Stomach smooth muscle (tissue), 2 donors: Measurements from ENCODE around the gene DENND5A.
A peak's percentile ranks its signal among the peaks of the same experiment; 100 is the strongest.
"Not testable (repeated sequence)": the region's sequence is repeated elsewhere in the genome, so short reads cannot be mapped to it uniquely, and the experiment has no call there.

Source experiments
- H3K27ac ChIP-seq: one replicate; pipeline ENCODE4 v1.7.0; 2013; ENCODE audit warnings: mild to moderate bottlenecking, low read length, inconsistent platforms
- H3K27me3 ChIP-seq, 2 donors: one replicate each; pipeline ENCODE4 v1.7.0; 2013; ENCODE audit warnings: low read length in 2 of 2; ENCODE audit not compliant: insufficient read depth in 2 of 2, control insufficient read depth in 1 of 2
- H3K36me3 ChIP-seq, 2 donors: one replicate each; pipeline ENCODE4 v1.7.0; 2013; ENCODE audit warnings: low read length in 2 of 2; ENCODE audit not compliant: control insufficient read depth in 2 of 2, insufficient read depth in 2 of 2
- H3K4me1 ChIP-seq: one replicate; pipeline ENCODE4 v1.7.0; 2013; ENCODE audit warnings: low read length; ENCODE audit not compliant: control insufficient read depth, insufficient read depth
- H3K4me3 ChIP-seq, 2 donors: one replicate each; pipeline ENCODE4 v1.7.0; 2013; ENCODE audit warnings: low read length in 2 of 2
- H3K9ac ChIP-seq, 2 donors: one replicate each; pipeline ENCODE4 v1.7.0; 2013; ENCODE audit warnings: low read length in 2 of 2, mild to moderate bottlenecking in 1 of 2
- H3K9me3 ChIP-seq, 2 donors: one replicate each; pipeline ENCODE4 v1.7.0; 2013; ENCODE audit warnings: low read length in 2 of 2; ENCODE audit not compliant: control insufficient read depth in 2 of 2
- donor health status: healthy.
- donor health status: Pancreatic carcinoma.

DENND5A gene

GRCh38 chr11:9214765-9215164 lies 50.4 kb downstream of the DENND5A start:
- no peaks in the 10 kb centered on the region for H3K4me1 ChIP-seq
- H3K27ac ChIP-seq, result no peak overlapping the region
- no peaks in the 10 kb centered on the region for H3K9me3 ChIP-seq

DNA sequence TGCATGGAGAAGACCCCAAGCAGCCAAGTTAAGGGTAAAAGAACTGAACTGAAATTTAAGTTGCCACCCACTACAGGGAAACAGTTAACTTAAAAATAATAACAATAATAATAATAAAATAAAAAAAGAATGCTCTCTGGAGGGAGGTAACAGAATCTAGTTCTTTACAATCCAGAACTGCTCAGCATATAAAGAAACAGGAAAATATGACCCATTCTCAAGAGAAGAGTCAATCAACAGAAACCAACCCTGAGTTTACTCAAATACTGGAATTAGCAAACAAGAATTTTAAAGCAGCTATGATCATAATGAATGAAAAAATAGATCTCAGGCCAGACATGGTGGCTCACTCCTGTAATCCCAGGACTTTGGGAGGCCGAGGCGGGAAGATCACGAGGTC lies 53.8 kb downstream of the DENND5A start:
- no peak overlapping the region for H3K27ac ChIP-seq
- H3K36me3 ChIP-seq, result no peaks in the 10 kb centered on the region
- no peaks in the 10 kb centered on the region for H3K4me1 ChIP-seq
- no peak overlapping the region for H3K4me3 ChIP-seq
- H3K27me3 ChIP-seq, result no peaks in the 10 kb centered on the region
- no peak overlapping the region for H3K9ac ChIP-seq
- H3K9me3 ChIP-seq, result no peaks in the 10 kb centered on the region

More at GRCh38 chr11:9214765-9215164, 50.4 kb downstream of the DENND5A start:
- Histone ChIP-seq H3K36me3 (no peaks in the 10 kb centered on the region), H3K9ac (no peak overlapping the region), H3K4me3 (peak overlapping the region in 1 of 2 donors; percentile 0), H3K27me3 (no peaks in the 10 kb centered on the region)

DNA sequence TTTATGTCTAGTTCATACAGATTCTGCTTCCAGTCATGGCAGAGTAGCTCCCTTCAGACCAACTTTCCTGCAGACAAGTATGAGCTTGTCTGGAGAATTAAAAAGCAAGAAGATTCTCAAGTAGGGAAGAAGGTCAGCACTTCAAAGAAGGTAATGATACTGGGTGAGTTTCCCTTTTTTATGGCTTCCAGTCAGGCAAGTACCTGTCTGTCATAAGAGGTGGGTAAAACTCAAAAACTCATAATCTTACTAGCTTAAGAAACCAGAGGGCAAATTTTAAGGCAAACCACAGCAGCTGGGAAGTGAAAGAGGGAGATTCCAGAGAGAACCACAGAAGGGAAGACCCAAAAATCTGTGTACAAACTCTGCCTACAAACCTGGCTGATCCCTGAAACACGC lies 54.2 kb downstream of the DENND5A start:
- Histone ChIP-seq H3K4me3 (no peak overlapping the region), H3K27me3 (no peaks in the 10 kb centered on the region), H3K4me1 (no peaks in the 10 kb centered on the region), H3K9me3 (no peaks in the 10 kb centered on the region), H3K27ac (no peak overlapping the region), H3K36me3 (no peaks in the 10 kb centered on the region), H3K9ac (no peak overlapping the region)

GRCh38 chr11:9210224-9210921 lies 54.8 kb downstream of the DENND5A start:
- no peaks in the 10 kb centered on the region for H3K36me3 ChIP-seq
- H3K4me3 ChIP-seq, result no peak overlapping the region
- H3K4me1 ChIP-seq, result no peaks in the 10 kb centered on the region
- H3K27me3 ChIP-seq, result no peaks in the 10 kb centered on the region
- no peak overlapping the region for H3K9ac ChIP-seq
- H3K9me3 ChIP-seq, result no peaks in the 10 kb centered on the region
- H3K27ac ChIP-seq, result no peak overlapping the region

DNA sequence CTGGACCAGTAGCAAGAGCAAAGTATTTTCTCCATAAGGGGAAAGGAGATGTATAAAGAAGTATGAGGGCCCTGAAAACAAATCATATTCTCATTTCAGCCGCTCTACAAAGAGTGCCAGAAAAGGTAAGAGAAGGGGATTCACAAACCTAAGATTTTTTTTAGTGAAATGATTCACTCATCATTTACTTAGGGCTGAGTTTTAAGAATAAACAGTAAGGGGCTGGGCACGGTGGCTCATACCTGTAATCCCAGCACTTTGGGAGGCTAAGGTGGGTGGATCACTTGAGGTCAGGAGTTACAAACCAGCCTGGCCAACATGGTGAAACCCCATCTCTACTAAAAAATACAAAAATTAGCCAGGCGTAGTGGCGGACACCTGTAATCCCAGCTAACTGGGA lies 55.5 kb downstream of the DENND5A start:
- not testable (repeated sequence) for H3K27me3 ChIP-seq, H3K9ac ChIP-seq, H3K4me3 ChIP-seq, H3K9me3 ChIP-seq, H3K36me3 ChIP-seq, H3K4me1 ChIP-seq, H3K27ac ChIP-seq

GRCh38 chr11:9208726-9209501 lies 56.2 kb downstream of the DENND5A start:
- H3K27ac ChIP-seq, result no peak overlapping the region
- H3K4me1 ChIP-seq, result no peaks in the 10 kb centered on the region
- H3K9ac ChIP-seq, result no peak overlapping the region
- H3K4me3 ChIP-seq, result no peak overlapping the region
- no peaks in the 10 kb centered on the region for H3K27me3 ChIP-seq
- no peaks in the 10 kb centered on the region for H3K9me3 ChIP-seq
- H3K36me3 ChIP-seq, result peaks cover 2 to 3% of the 10 kb centered on the region in 2 donors

- Histone ChIP-seq H3K9me3 (no peaks in the 10 kb centered on the region), H3K27me3 (no peaks in the 10 kb centered on the region), H3K36me3 (peaks cover 11 to 13% of the 10 kb centered on the region in 2 donors), H3K4me1 (no peaks in the 10 kb centered on the region), H3K4me3 (no peak overlapping the region), H3K9ac (no peak overlapping the region), H3K27ac (no peak overlapping the region)
These were observed 57.9 kb downstream of the DENND5A start for GRCh38 chr11:9207229-9207628.

GRCh38 chr11:9206496-9206895 lies 58.7 kb downstream of the DENND5A start:
- Histone ChIP-seq H3K9me3 (no peaks in the 10 kb centered on the region), H3K4me1 (no peaks in the 10 kb centered on the region), H3K4me3 (no peak overlapping the region), H3K36me3 (peaks cover 11 to 13% of the 10 kb centered on the region in 2 donors), H3K27me3 (no peaks in the 10 kb centered on the region), H3K9ac (no peak overlapping the region), H3K27ac (no peak overlapping the region)

GRCh38 chr11:9203691-9204311 lies 61.3 kb downstream of the DENND5A start:
- no peak overlapping the region for H3K4me3 ChIP-seq
- no peak overlapping the region for H3K9ac ChIP-seq
- peaks cover 11 to 13% of the 10 kb centered on the region in 2 donors for H3K36me3 ChIP-seq
- no peak overlapping the region for H3K27ac ChIP-seq
- no peaks in the 10 kb centered on the region for H3K4me1 ChIP-seq
- H3K27me3 ChIP-seq, result no peaks in the 10 kb centered on the region
- no peaks in the 10 kb centered on the region for H3K9me3 ChIP-seq

- no peak overlapping the region for H3K4me3 ChIP-seq
- no peak overlapping the region for H3K27ac ChIP-seq
- H3K27me3 ChIP-seq, result no peaks in the 10 kb centered on the region
- no peak overlapping the region for H3K9ac ChIP-seq
- no peaks in the 10 kb centered on the region for H3K9me3 ChIP-seq
- peaks cover 11 to 16% of the 10 kb centered on the region in 2 donors for H3K36me3 ChIP-seq
- no peaks in the 10 kb centered on the region for H3K4me1 ChIP-seq
These were observed 63.6 kb downstream of the DENND5A start for GRCh38 chr11:9201372-9202162.
